Heart left ventricle (tissue), 16 donors: ENCODE data around the gene USP32. TPM values are rescaled to one million over a fixed set of nuclear protein-coding genes. Genes with fewer than 3 reads are reported as not detected.

ENCODE experiments used
- ATAC-seq, 4 donors: fragments of 200-7000 bp; cut with Tn5 transposase; one replicate each; pipeline ENCODE4 v1.9.1; 2020 to 2022; ENCODE audit warnings: moderate library complexity in 4 of 4, mild to moderate bottlenecking in 3 of 4, moderate number of reproducible peaks in 1 of 4
- DNase-seq, 5 donors: peaks; one replicate each; pipeline ENCODE4 v3.0.0-alpha.2; 2020
- H3K27ac ChIP-seq, 12 donors: fragments of 200-600 bp; sonication (generic) in 4 of 12; one replicate each; pipeline versions ENCODE4 v1.5.0 to v1.8.0; 2016 to 2022; ENCODE audit warnings: mild to moderate bottlenecking in 2 of 12
- H3K27me3 ChIP-seq, 9 donors: fragments of 200-600 bp; sonication (generic) in 2 of 9; one replicate each; pipeline versions ENCODE4 v1.5.1 to v1.8.0; 2016 to 2022; ENCODE audit warnings: mild to moderate bottlenecking in 3 of 9
- H3K36me3 ChIP-seq, 9 donors: fragments of 200-600 bp; sonication (generic) in 2 of 9; one replicate each; pipeline versions ENCODE4 v1.5.0 to v1.8.0; 2018 to 2022; ENCODE audit warnings: mild to moderate bottlenecking in 2 of 9
- H3K4me1 ChIP-seq, 12 donors: fragments of 200-600 bp; sonication (generic) in 4 of 12; one replicate each; pipeline versions ENCODE4 v1.5.0 to v1.8.0; 2016 to 2022; ENCODE audit warnings: mild to moderate bottlenecking in 3 of 12
- H3K4me3 ChIP-seq, 12 donors: fragments of 200-600 bp; sonication (generic) in 4 of 12; one replicate each; pipeline versions ENCODE4 v1.5.0 to v1.8.0; 2017 to 2022; ENCODE audit warnings: mild to moderate bottlenecking in 9 of 12, moderate library complexity in 4 of 12
- H3K9me3 ChIP-seq, 12 donors: fragments of 200-600 bp; sonication (generic) in 4 of 12; one replicate each; pipeline versions ENCODE4 v1.5.0 to v1.8.0; 2016 to 2022; ENCODE audit warnings: mild to moderate bottlenecking in 1 of 12
- POLR2A ChIP-seq, 2 donors: fragments of 450-650 bp; IDR thresholded peaks; one replicate each; pipeline ENCODE4 v1.6.1; 2017; ENCODE audit warnings: antibody characterized with exemption in 2 of 2, mild to moderate bottlenecking in 2 of 2, moderate library complexity in 2 of 2
- WGBS, 4 donors: extraction: QIAGEN DNeasy Blood & Tissue Kit in 2 of 4; methylation state at CpG; one replicate each; pipeline versions ENCODE4 v1.1.5 to v1.1.7; 2013 to 2018; 5-methylcytosine and 5-hydroxymethylcytosine counted together
- intact Hi-C, 10 donors: fragments of 100-400 bp; cut with DNase I; formaldehyde crosslinking; loops; one replicate each; pipeline versions ENCODE4 v1.11.1 to v1.14.2; 2022
- polyA plus RNA-seq, 2 donors: library from polyadenylated mRNA; stranded (reverse); fragments of 200-250 nt; gene quantifications; one replicate each; pipeline ENCODE4 v1.2.3, GENCODE V29; 2013
- total RNA-seq, 9 donors: library from RNA; depleted of rRNA in 2 of 9; stranded (reverse); fragments of >200 nt in 2 of 9; fragmentation: NEBNext Ultra II Directional in 3 of 9; extraction: Animal tissue kit (Norgen Biotek cat#: 25700) in 3 of 9; gene quantifications; one replicate each; pipeline versions ENCODE4 v1.1.0 to v1.2.4, GENCODE V29; 2016 to 2023
- TF ChIP-seq, protein P1 (sequence below), 12 donors: fragments of 200-600 bp; sonication (generic) in 4 of 12; IDR thresholded peaks; one replicate each; pipeline versions ENCODE4 v1.5.0 to v1.8.0; 2018 to 2022; ENCODE audit warnings: antibody characterized with exemption in 12 of 12, mild to moderate bottlenecking in 5 of 12
- donor health status: ischemic (EF 13 %, LVEDD 7.1; RV severe dilation, severe dysfunction).
- donor health status: healthy with polysubstance abuse.
- donor health status: DM: no; HTN: yes; CAD: no.
- donor health status: DM: no; HTN: no; CAD: no.
- donor health status: ischemic (EF 25% LVEDD 6.9; RV normal size, moderate dysfunction).
- donor health status: ischemic (EF 25% LVEDD 5.7; RV mildly dilated, moderate dysfunction).
- donor health status: healthy.
- donor health status: DM: yes; HTN: yes; CAD: no.
- donor health status: ischemic (EF 35%, LVEDD 5.7; RV mildly dilated, moderate dysfunction).
- donor health status: nonischemic (EF 11% LVEDD 7.7; RV severe dilation, severe dysfunction).
- donor health status: DM: yes; HTN: yes; CAD: no.
- donor health status: PGD.
- donor health status: ischemic (EF 29% LVEDD 5.4; RV normal size, mild dysfunction).
- donor health status: nonischemic (EF 23%, LVEDD 6.1; RV moderate dilation, normal function).

The USP32 gene
- total and polyA plus RNA-seq, 11 donors = 9.8 to 50.0 (median 30.3) TPM

DNA sequence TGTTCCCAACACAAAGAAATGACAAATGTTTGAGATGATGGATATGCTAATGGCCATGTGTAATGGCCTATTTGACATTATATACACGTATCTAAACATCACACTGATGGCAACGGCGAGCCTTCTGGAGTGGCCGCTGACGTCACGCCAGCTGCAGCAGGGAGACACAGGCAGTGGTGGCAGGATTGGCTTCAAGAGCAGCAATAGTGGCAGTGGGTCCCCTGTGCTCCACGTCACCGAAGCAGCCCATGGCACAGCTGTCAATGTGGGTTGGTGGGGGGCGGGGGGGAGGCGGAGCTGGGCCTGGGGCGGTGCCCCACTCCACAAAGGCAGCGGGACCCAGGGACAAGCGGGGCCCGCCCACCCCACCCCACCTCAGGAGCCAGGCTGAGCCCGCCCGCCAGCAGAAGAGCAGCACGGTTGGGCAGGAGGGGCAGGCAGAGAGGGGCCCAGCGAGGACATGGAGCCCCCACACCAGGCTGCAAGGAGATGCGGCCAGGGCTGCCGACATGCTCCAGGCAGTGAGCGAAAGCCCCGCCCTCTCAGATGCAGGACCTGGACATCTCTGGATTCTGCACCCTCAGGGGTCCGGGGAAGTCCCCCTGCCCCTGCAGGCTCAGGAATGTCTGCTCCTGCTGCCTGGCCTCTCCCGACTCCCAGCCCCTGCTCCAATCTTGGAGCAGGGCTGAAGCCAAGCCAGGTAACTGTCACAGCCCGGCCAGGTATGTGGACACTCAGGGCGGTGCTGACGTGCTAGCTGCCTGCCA is 64.6 kb downstream of the USP32 start:
- intact Hi-C loops = no loop called here
- no peak overlapping the region for H3K4me3 ChIP-seq
- H3K27me3 ChIP-seq = no peaks in the 10 kb centered on the region
- 92 to 97% (median 93%) methylated on average over 9 to 27 of the region's 27 CpGs for WGBS, 4 donors
- no peaks in the 10 kb centered on the region for H3K4me1 ChIP-seq
- ATAC-seq (no peak), DNase-seq (no peak)
- no peaks in the 10 kb centered on the region for H3K9me3 ChIP-seq
- TF ChIP-seq POLR2A (IDR thresholded peaks at IDR 0.05) = no peak
- TF ChIP-seq, protein P1, sequence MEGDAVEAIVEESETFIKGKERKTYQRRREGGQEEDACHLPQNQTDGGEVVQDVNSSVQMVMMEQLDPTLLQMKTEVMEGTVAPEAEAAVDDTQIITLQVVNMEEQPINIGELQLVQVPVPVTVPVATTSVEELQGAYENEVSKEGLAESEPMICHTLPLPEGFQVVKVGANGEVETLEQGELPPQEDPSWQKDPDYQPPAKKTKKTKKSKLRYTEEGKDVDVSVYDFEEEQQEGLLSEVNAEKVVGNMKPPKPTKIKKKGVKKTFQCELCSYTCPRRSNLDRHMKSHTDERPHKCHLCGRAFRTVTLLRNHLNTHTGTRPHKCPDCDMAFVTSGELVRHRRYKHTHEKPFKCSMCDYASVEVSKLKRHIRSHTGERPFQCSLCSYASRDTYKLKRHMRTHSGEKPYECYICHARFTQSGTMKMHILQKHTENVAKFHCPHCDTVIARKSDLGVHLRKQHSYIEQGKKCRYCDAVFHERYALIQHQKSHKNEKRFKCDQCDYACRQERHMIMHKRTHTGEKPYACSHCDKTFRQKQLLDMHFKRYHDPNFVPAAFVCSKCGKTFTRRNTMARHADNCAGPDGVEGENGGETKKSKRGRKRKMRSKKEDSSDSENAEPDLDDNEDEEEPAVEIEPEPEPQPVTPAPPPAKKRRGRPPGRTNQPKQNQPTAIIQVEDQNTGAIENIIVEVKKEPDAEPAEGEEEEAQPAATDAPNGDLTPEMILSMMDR (IDR thresholded peaks at IDR 0.05) = no peak
- no peak overlapping the region for H3K27ac ChIP-seq
- H3K36me3 ChIP-seq = peaks cover 0 to 7% (median 0%) of the 10 kb centered on the region in 9 donors

DNA sequence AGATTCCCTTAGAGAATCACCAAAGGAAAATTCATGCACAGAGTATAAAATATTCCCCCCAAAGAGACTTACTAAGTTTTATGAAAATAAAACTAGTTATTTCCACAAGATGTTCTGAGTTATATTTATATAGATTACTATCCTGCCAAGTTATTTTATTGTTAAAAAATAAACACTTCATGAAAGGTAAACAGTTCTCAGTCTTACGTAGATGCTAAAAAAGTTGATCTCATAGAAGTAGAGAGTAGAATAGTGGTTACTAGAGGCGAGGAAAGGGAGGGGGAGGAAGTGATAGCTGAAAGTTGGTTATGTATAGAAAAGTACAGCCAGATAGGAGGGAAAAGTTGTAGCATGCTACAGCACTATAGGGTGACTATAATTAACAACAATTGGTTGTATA is 65.2 kb downstream of the USP32 start:
- no peak for ATAC-seq
- TF ChIP-seq POLR2A (IDR thresholded peaks at IDR 0.05) = no peak
- TF ChIP-seq, protein P1 (IDR thresholded peaks at IDR 0.05) = no peak
- Histone ChIP-seq H3K27me3 (no peaks in the 10 kb centered on the region), H3K36me3 (peaks cover 0 to 7% (median 0%) of the 10 kb centered on the region in 9 donors), H3K27ac (no peak overlapping the region), H3K4me1 (no peaks in the 10 kb centered on the region), H3K9me3 (no peaks in the 10 kb centered on the region), H3K4me3 (no peak overlapping the region)
- no peak for DNase-seq
- intact Hi-C loops = no loop called here
- WGBS, 4 donors = 93 to 97% (median 95%) methylated on average over 2 of the region's 2 CpGs

DNA sequence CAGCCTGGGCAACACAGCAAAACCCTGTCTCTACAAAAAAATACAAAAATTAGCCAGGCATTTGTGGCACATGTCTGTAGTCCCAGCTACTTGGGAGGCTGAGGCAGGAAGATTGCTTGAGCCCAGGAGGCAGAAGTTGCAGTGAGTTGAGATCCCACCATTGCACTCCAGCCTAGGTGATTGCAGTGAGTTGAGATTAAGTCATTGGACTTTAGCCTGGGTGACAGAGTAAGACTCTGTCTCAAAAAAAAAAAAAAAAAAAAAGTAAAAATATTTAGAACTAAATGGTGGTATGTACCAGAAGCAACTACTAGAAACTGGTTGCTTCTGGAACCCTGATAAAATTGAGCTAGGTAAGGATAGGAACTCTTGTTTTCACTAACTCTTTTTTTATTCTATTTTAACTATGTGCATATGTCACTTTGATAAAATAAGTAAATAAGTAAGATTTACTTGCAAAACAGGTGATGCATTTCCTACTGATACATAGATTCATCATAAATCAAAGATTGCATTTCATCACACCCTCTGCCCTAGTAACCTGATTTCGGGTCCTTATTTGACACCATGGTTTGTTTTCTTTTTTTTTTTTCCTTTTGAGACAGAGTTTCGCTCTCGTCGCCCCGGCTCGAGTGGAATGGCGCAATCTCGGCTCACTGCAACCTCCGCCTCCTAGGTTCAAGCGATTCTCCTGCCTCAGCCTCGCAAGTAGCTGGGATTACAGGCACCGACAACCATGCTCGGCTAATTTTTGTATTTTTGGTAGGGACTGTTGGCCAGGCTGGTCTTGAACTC is 66.0 kb downstream of the USP32 start:
- Histone ChIP-seq H3K36me3 (peaks cover 0 to 7% (median 0%) of the 10 kb centered on the region in 9 donors), H3K9me3 (no peaks in the 10 kb centered on the region), H3K27ac (no peak overlapping the region), H3K4me1 (peaks cover 0 to 2% (median 0%) of the 10 kb centered on the region in 12 donors), H3K27me3 (no peaks in the 10 kb centered on the region), H3K4me3 (no peak overlapping the region)
- 93 to 97% (median 94%) methylated on average over 13 of the region's 13 CpGs for WGBS, 4 donors
- intact Hi-C loops = no loop called here
- DNase-seq (no peak), ATAC-seq (no peak)
- no peak for TF ChIP-seq POLR2A (IDR thresholded peaks at IDR 0.05)
- TF ChIP-seq, protein P1 (IDR thresholded peaks at IDR 0.05) = no peak

DNA sequence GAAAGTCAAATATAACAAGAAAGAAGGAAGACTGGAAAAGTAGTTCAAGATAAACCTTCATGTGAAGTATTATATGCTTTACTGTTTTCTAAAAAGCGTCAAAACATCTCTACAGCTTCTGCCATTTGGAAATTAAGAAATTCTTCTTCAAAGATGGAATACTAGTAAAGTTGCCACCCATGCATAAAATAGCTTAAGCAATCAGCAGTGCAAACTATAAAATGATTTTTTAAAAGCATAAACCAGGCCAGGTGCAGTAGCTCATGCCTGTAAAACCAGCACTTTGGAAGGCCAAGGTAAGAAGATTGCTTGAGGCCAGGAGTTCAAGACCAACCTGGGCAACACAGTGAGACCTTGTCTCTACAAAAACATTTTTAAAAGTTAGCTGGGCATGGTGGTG is 68.2 kb downstream of the USP32 start:
- DNase-seq = no peak
- no peak for TF ChIP-seq POLR2A (IDR thresholded peaks at IDR 0.05)
- TF ChIP-seq, protein P1 (IDR thresholded peaks at IDR 0.05) = no peak
- 96 to 98% (median 98%) methylated on average over 1 of the region's 1 CpG for WGBS, 4 donors

More for the DNA sequence above, 68.2 kb downstream of the USP32 start:
- peaks cover 0 to 6% (median 0%) of the 10 kb centered on the region in 12 donors for H3K4me1 ChIP-seq
- intact Hi-C loops = no loop called here
- H3K27ac ChIP-seq = no peak overlapping the region
- H3K36me3 ChIP-seq = peaks cover 0 to 5% (median 0%) of the 10 kb centered on the region in 9 donors
- no peaks in the 10 kb centered on the region for H3K9me3 ChIP-seq
- no peaks in the 10 kb centered on the region for H3K27me3 ChIP-seq
- no peak for ATAC-seq
- no peak overlapping the region for H3K4me3 ChIP-seq
